ENCODE measurements around the gene PRDM8.
"Not testable (repeated sequence)": the region's sequence is repeated elsewhere in the genome, so short reads cannot be mapped to it uniquely, and the experiment has no call there.

Gene PRDM8

GRCh38 chr4:80196922-80197573 is at the start of gene PRDM8:
Gene PRDM8, plus strand, starts transcription at chr4:80197503. Its CDS starts 2,578 bp downstream, at chr4:80200081.
- DNase-seq (ENCODE audit: low spot score): peak; percentile 91

- no peak for DNase-seq (ENCODE audit: low spot score)
Observed at GRCh38 chr4:80150387-80151180, 46.7 kb upstream of the PRDM8 start.

- no peak for DNase-seq (ENCODE audit: low spot score)
Observed at GRCh38 chr4:80151981-80152380, 45.3 kb upstream of the PRDM8 start.

- no peak for DNase-seq (ENCODE audit: low spot score)
Observed at GRCh38 chr4:80153874-80154544, 43.3 kb upstream of the PRDM8 start.

- no peak for DNase-seq (ENCODE audit: low spot score)
Observed at GRCh38 chr4:80154545-80154933, 42.8 kb upstream of the PRDM8 start.

GRCh38 chr4:80155316-80155982 is 41.9 kb upstream of the PRDM8 start:
- DNase-seq (ENCODE audit: low spot score): no peak

- DNase-seq (ENCODE audit: low spot score): no peak
Observed at GRCh38 chr4:80156410-80156809, 40.9 kb upstream of the PRDM8 start.

GRCh38 chr4:80161413-80162058 is 35.8 kb upstream of the PRDM8 start:
- DNase-seq (ENCODE audit: low spot score): no peak

- no peak for DNase-seq (ENCODE audit: low spot score)
Observed at GRCh38 chr4:80162418-80162817, 34.9 kb upstream of the PRDM8 start.

- DNase-seq (ENCODE audit: low spot score): no peak
Observed at GRCh38 chr4:80165855-80166254, 31.4 kb upstream of the PRDM8 start.

GRCh38 chr4:80171251-80171650 is 26.1 kb upstream of the PRDM8 start:
- DNase-seq (ENCODE audit: low spot score): no peak

- DNase-seq (ENCODE audit: low spot score): no peak
Observed at GRCh38 chr4:80171656-80172055, 25.6 kb upstream of the PRDM8 start.

GRCh38 chr4:80172203-80172602 is 25.1 kb upstream of the PRDM8 start:
- no peak for DNase-seq (ENCODE audit: low spot score)

- no peak for DNase-seq (ENCODE audit: low spot score)
Observed at GRCh38 chr4:80173401-80173800, 23.9 kb upstream of the PRDM8 start.

- no peak for DNase-seq (ENCODE audit: low spot score)
Observed at GRCh38 chr4:80173841-80174240, 23.5 kb upstream of the PRDM8 start.

- not testable (repeated sequence) for DNase-seq (ENCODE audit: low spot score)
Observed at GRCh38 chr4:80177793-80178192, 19.5 kb upstream of the PRDM8 start.

- no peak for DNase-seq (ENCODE audit: low spot score)
Observed at GRCh38 chr4:80178964-80179363, 18.3 kb upstream of the PRDM8 start.

GRCh38 chr4:80179637-80180161 is 17.6 kb upstream of the PRDM8 start:
- no peak for DNase-seq (ENCODE audit: low spot score)

- no peak for DNase-seq (ENCODE audit: low spot score)
Observed at GRCh38 chr4:80180743-80181142, 16.6 kb upstream of the PRDM8 start.

GRCh38 chr4:80182237-80182866 is 15.0 kb upstream of the PRDM8 start:
- peak; percentile 64 for DNase-seq (ENCODE audit: low spot score)

Data from globus pallidus (tissue), 1 donor.